OCI-LY7 (cell line): ENCODE measurements around the gene EFHD2. TPM values are rescaled to one million over a fixed set of nuclear protein-coding genes. Genes with fewer than 3 reads are reported as not detected.
"Not testable (repeated sequence)": the region's sequence is repeated elsewhere in the genome, so short reads cannot be mapped to it uniquely, and the experiment has no call there.

Experiments
- BruUV-seq: library from RNA; stranded (reverse); fragments of 400-500 nt; replicated peaks from 2 replicates; lab custom pipeline; 2021; lab: Mats Ljungman, UMichigan
- CTCF ChIA-PET: fragments of 300-600 bp; sonication (Branson Sonifier 250); formaldehyde crosslinking; loops from one replicate; lab custom pipeline; 2022; ENCODE audit warnings: antibody characterized with exemption; ENCODE audit not compliant: unreplicated experiment; lab: Charles Lee
- POLR2A ChIA-PET: fragments of 300-600 bp; sonication (Branson Sonifier 250); formaldehyde crosslinking; loops from one replicate; lab custom pipeline; 2022; ENCODE audit warnings: antibody characterized with exemption; lab: Charles Lee
- DNase-seq: peaks from one replicate; pipeline ENCODE4 v3.0.0-alpha.2; 2015; ENCODE audit warnings: low spot score
- H2AFZ ChIP-seq: fragments of 200-600 bp; sonication (generic), shearing (Covaris generic); 2 replicates; pipeline ENCODE4 v1.6.1; 2014; ENCODE audit warnings: mild to moderate bottlenecking, antibody characterized with exemption, low read length, moderate library complexity
- H3K27ac ChIP-seq: fragments of 200-600 bp; sonication (generic); 2 replicates; pipeline ENCODE4 v1.5.1; 2014; ENCODE audit warnings: mixed run types, low read depth, mild to moderate bottlenecking, moderate library complexity, low read length, inconsistent platforms; ENCODE audit not compliant: poor library complexity, severe bottlenecking
- H3K36me3 ChIP-seq: fragments of 200-600 bp; sonication (generic); 2 replicates; pipeline ENCODE4 v1.6.1; 2014; ENCODE audit warnings: mild to moderate bottlenecking, antibody characterized with exemption, low read length, moderate library complexity, mixed read lengths; ENCODE audit not compliant: insufficient read depth
- H3K4me1 ChIP-seq: fragments of 200-600 bp; sonication (generic); 2 replicates; pipeline ENCODE4 v1.5.1; 2014; ENCODE audit warnings: mild to moderate bottlenecking, low read length; ENCODE audit not compliant: insufficient read depth, poor library complexity, severe bottlenecking
- H3K4me2 ChIP-seq: fragments of 200-600 bp; sonication (generic); 2 replicates; pipeline ENCODE4 v1.6.1; 2014; ENCODE audit warnings: mild to moderate bottlenecking, low read length
- H3K4me3 ChIP-seq: fragments of 200-600 bp; sonication (generic); 2 replicates; pipeline ENCODE4 v1.5.1; 2014; ENCODE audit warnings: mild to moderate bottlenecking, low read depth, low read length; ENCODE audit not compliant: poor library complexity, severe bottlenecking
- H3K79me2 ChIP-seq: fragments of 200-600 bp; sonication (generic); 2 replicates; pipeline ENCODE4 v1.6.1; 2016; ENCODE audit warnings: low read depth, mild to moderate bottlenecking, low read length, moderate library complexity, mixed read lengths; ENCODE audit not compliant: insufficient read depth
- H3K9me2 ChIP-seq: fragments of 200-600 bp; sonication (generic); 2 replicates; pipeline ENCODE4 v1.6.1; 2016; ENCODE audit warnings: mild to moderate bottlenecking, low read length, mixed read lengths; ENCODE audit not compliant: insufficient read depth
- H3K9me3 ChIP-seq: fragments of 200-600 bp; sonication (generic); 2 replicates; pipeline ENCODE4 v1.6.1; 2014; ENCODE audit warnings: mild to moderate bottlenecking, mixed run types, low read length, mixed read lengths
- H4K20me1 ChIP-seq: fragments of 200-600 bp; sonication (generic); 2 replicates; pipeline ENCODE4 v1.6.1; 2014; ENCODE audit warnings: mild to moderate bottlenecking, antibody characterized with exemption, low read length, moderate library complexity, mixed read lengths; ENCODE audit not compliant: insufficient read depth
- CTCF ChIP-seq: fragments of 200-600 bp; sonication (generic); conservative IDR thresholded peaks from 2 replicates; pipeline ENCODE4 v1.5.1; 2014; ENCODE audit warnings: mild to moderate bottlenecking, antibody characterized with exemption, low read length, moderate library complexity, mixed read lengths
- EZH2phosphoT487 ChIP-seq: fragments of 200-600 bp; sonication (generic); IDR thresholded peaks from 2 replicates; pipeline ENCODE4 v1.6.1; 2018; ENCODE audit warnings: low read depth, borderline replicate concordance, mild to moderate bottlenecking, mixed run types, antibody characterized with exemption, low read length, moderate library complexity, mixed read lengths
- intact Hi-C: fragments of 100-400 bp; cut with micrococcal nuclease; formaldehyde crosslinking; loops from one replicate; pipeline ENCODE4 v1.10.0; 2022; ENCODE audit not compliant: unreplicated experiment
- total RNA-seq, 2 experiments: library from RNA; depleted of rRNA in 1 of 2; stranded (reverse); fragments of >200 nt in 1 of 2; shearing (Covaris generic) in 1 of 2; gene quantifications; 2 replicates each; pipeline ENCODE4 v1.2.3, GENCODE V29; 2014 to 2022

EFHD2 gene
- total RNA-seq, 2 experiments from 2014 or later: 27.3 to 42.0 TPM

- H4K20me1 ChIP-seq: no peaks in the 10 kb centered on the region
These were observed 56.0 kb downstream of the EFHD2 start for GRCh38 chr1:15465674-15466073.

GRCh38 chr1:15466955-15467625, 57.4 kb downstream of the EFHD2 start:
- CTCF ChIA-PET: interaction anchor here (0.5 kb wide), 1 partner anchor 678 kb away, joined by 3 read pairs; no protein-coding TSS in a partner anchor

More at GRCh38 chr1:15465674-15466073, 56.0 kb downstream of the EFHD2 start:
- POLR2A ChIA-PET: no interaction called here
- CTCF ChIA-PET: no interaction called here
- no peak overlapping the region for H3K4me3 ChIP-seq
- BruUV-seq: no TSS peak
- TF ChIP-seq CTCF: no peak
- TF ChIP-seq EZH2phosphoT487: no peak
- H3K36me3 ChIP-seq: no peaks in the 10 kb centered on the region
- no peak overlapping the region for H2AFZ ChIP-seq
- no peaks in the 10 kb centered on the region for H3K9me3 ChIP-seq
- H3K4me2 ChIP-seq: no peak overlapping the region
- H3K79me2 ChIP-seq: no peaks in the 10 kb centered on the region
- no peak for DNase-seq
- no peak overlapping the region for H3K27ac ChIP-seq
- H3K4me1 ChIP-seq: no peaks in the 10 kb centered on the region
- intact Hi-C loops: no loop called here
- H3K9me2 ChIP-seq: no peaks in the 10 kb centered on the region

GRCh38 chr1:15468145-15468544, 58.5 kb downstream of the EFHD2 start:
- Histone ChIP-seq H3K4me3 (no peak overlapping the region), H2AFZ (no peak overlapping the region), H3K27ac (no peak overlapping the region), H3K4me2 (no peak overlapping the region), H3K36me3 (no peaks in the 10 kb centered on the region), H3K9me3 (no peaks in the 10 kb centered on the region), H3K9me2 (no peaks in the 10 kb centered on the region), H3K4me1 (no peaks in the 10 kb centered on the region), H3K79me2 (no peaks in the 10 kb centered on the region), H4K20me1 (no peaks in the 10 kb centered on the region)
- POLR2A ChIA-PET: interaction anchor here (0.6 to 0.7 kb wide), 3 partner anchors 44 to 148 kb away, joined by 5 read pairs; no protein-coding TSS in a partner anchor
- CTCF ChIA-PET: no interaction called here
- intact Hi-C loops: no loop called here
- BruUV-seq: no TSS peak
- TF ChIP-seq CTCF: no peak
- TF ChIP-seq EZH2phosphoT487: no peak
- no peak for DNase-seq

More at GRCh38 chr1:15466955-15467625, 57.4 kb downstream of the EFHD2 start:
- H3K4me3 ChIP-seq, H3K9me3 ChIP-seq, H3K4me1 ChIP-seq, H2AFZ ChIP-seq, DNase-seq, H3K4me2 ChIP-seq, H3K36me3 ChIP-seq, H4K20me1 ChIP-seq, H3K79me2 ChIP-seq, BruUV-seq, H3K27ac ChIP-seq, intact Hi-C loops, H3K9me2 ChIP-seq: not testable (repeated sequence)
- POLR2A ChIA-PET: interaction anchor here (0.7 kb wide), 1 partner anchor 45 kb away, joined by 5 read pairs; no protein-coding TSS in a partner anchor
